GM10847 (cell line): ENCODE measurements around the gene SMS.

Source experiments
- POLR2A ChIP-seq: IDR thresholded peaks from 2 replicates; pipeline ENCODE4 v1.6.1; 2011; ENCODE audit not compliant: insufficient read length; ENCODE audit errors: extremely low read depth

Gene SMS

GRCh38 chrX:21963731-21964405, 23.4 kb downstream of the SMS start:
- no peak for TF ChIP-seq POLR2A

GRCh38 chrX:21966866-21967265, 26.4 kb downstream of the SMS start:
- no peak for TF ChIP-seq POLR2A

GRCh38 chrX:21968333-21968732, 27.8 kb downstream of the SMS start:
- TF ChIP-seq POLR2A: no peak

GRCh38 chrX:21970326-21970725, 29.8 kb downstream of the SMS start:
- no peak for TF ChIP-seq POLR2A

GRCh38 chrX:21972046-21972445, 31.5 kb downstream of the SMS start:
- TF ChIP-seq POLR2A: no peak

- TF ChIP-seq POLR2A: no peak
These were observed 32.2 kb downstream of the SMS start for GRCh38 chrX:21972721-21973120.

- no peak for TF ChIP-seq POLR2A
These were observed 33.0 kb downstream of the SMS start for GRCh38 chrX:21973321-21974010.

- TF ChIP-seq POLR2A: no peak
These were observed 33.5 kb downstream of the SMS start for GRCh38 chrX:21974011-21974385.

GRCh38 chrX:21975242-21975641, 34.7 kb downstream of the SMS start:
- no peak for TF ChIP-seq POLR2A

- TF ChIP-seq POLR2A: no peak
These were observed 35.3 kb downstream of the SMS start for GRCh38 chrX:21975812-21976211.

GRCh38 chrX:21978346-21978745, 37.8 kb downstream of the SMS start:
- TF ChIP-seq POLR2A: no peak

- no peak for TF ChIP-seq POLR2A
These were observed 41.8 kb downstream of the SMS start for GRCh38 chrX:21982311-21982710.

- no peak for TF ChIP-seq POLR2A
These were observed 44.8 kb downstream of the SMS start for GRCh38 chrX:21985332-21985777.

- TF ChIP-seq POLR2A: no peak
These were observed 46.1 kb downstream of the SMS start for GRCh38 chrX:21986596-21986995.

GRCh38 chrX:21989384-21989783, 48.9 kb downstream of the SMS start:
- no peak for TF ChIP-seq POLR2A

GRCh38 chrX:21990832-21991231, 50.3 kb downstream of the SMS start:
- TF ChIP-seq POLR2A: no peak

GRCh38 chrX:21991504-21991903, 51.0 kb downstream of the SMS start:
- TF ChIP-seq POLR2A: no peak
